ENCODE results near the gene LCN12.
"Not testable (repeated sequence)": the region's sequence is repeated elsewhere in the genome, so short reads cannot be mapped to it uniquely, and the experiment has no call there.

LCN12 gene

DNA sequence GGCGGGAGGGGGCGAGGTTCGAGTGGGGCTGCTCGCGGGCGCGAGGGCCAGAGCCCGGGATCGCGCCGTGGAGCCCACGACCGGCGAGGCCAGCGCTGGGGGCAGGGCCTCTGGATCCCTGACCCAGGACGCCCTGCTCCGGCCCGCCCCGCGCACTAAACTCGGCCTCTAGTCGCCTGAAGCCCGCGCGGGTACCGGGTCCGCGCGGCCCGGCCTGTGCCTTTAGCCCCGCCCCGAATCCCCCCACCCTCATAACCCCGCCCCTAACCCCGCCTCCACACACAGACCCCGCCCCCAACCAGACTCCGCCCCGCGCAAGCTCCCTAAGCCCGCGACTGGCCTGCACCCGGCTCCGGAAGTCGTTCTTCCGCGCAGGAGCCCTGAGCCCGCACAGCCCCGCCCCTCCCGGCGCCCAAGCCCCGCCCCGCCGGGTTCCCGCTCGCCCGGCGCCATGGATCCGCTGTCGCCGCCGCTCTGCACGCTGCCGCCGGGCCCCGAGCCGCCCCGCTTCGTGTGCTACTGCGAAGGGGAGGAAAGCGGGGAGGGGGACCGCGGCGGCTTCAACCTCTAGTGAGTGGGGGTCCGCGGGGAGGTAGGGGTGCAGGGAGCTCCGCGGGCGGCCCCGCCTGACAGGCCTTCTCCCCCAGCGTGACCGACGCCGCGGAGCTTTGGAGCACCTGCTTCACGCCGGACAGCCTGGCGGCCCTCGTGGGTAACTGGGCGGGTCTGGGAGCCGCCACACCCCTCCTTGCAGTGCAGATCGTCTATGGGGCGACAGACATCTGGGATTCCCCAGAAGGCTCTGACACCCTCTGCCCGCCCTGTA is 40.1 kb downstream of the LCN12 start, which contains the start of gene PAXX:
Gene PAXX, plus strand, starts transcription at position 430 of the 826 bp plus-strand sequence. Its CDS starts 22 bp downstream, at position 452.
- no peak for FAIRE-seq

DNA sequence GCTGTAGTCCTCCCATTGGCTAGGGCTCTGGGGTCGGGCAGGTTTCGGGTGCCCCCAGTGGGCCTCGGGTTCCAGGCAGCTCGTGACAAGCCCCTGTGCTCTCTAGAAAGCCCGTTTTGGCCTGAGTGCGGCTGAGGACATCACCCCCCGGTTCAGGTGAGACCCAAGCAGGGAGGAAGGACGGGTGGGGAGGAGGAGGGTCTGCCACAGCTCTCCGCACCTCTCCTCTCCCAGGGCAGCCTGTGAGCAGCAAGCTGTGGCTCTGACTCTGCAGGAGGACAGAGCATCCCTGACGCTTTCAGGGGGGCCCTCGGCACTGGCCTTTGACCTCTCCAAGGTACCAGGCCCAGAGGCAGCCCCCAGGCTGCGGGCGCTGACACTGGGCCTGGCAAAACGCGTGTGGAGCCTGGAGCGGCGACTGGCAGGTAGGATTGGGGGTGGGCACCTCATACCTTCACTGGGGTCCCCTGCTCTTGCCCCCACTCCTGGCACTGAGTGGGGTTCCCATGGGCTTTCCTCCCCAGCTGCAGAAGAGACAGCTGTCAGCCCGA is 40.8 kb downstream of the LCN12 start:
- FAIRE-seq: no peak

DNA sequence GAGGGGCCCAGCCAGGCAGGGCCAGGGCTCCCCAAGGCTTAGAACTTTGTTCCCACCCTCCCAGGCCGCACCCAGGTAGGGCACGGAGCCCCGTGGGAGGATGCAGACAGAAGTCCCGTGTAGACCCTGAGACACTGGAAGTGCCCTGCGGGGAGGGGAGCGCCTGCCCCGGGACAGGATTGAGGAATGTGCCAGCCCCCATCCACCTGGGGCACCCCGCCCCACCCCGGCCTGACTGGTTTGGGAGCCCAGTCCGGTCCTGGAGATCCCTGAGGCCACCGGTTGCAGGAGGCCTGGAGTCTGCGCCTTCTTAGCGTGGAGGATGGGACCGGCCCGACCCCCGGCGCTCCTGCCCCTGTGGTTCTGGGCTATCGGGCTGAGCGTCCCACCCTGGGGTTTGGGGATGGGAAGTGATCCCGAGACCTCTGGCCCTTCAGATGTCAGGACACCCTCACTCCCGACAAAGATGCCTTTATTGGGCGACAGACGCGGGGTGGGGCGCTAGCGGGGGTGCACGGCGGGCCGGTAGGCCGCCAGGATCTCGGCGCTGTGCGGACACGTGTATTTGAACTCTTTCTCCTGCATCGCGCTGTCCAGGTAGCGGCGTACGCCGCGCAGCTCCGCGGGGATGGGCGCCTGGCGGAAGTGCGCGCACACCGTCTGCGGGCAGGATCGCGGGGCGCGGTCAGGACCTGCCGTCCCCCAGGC is 42.3 kb downstream of the LCN12 start:
- FAIRE-seq: no peak

DNA sequence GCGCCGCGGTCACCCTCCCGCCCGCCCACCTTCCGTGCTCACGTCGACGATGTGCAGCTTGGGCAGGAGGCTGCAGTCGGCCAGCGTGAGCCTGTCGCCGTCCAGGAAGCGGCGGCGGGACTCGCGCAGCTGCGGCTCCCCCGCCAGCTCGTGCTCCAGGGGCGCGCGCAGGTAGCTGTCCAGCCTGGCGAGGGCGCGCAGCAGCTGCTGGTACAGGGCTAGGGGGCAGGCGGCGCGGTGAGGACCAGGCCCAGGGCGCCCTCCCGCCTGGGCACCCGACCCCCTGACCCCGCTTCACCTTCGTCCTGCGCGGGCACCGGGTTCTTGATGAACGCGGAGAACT is 42.8 kb downstream of the LCN12 start:
- no peak for FAIRE-seq

DNA sequence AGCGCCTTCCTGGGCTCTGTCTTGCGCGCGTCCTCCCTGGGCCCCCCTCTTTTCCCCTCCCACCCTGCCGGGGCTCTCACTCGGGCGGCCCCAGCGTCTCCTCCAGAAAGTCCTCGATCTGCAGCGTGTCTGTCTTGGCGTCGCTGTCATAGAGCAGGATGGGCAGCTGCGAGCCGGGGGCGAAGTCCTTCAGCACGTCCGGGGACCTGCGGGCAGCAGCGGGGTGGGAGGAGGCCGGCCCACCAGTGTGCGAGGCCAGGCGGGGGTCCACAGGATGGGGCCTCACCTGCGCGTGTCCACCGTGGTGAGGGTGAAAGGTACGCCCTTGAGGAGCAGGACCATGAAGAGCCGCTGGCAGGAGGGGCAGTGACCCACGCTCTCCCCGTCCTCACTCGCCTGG is 43.3 kb downstream of the LCN12 start:
- no peak for FAIRE-seq

DNA sequence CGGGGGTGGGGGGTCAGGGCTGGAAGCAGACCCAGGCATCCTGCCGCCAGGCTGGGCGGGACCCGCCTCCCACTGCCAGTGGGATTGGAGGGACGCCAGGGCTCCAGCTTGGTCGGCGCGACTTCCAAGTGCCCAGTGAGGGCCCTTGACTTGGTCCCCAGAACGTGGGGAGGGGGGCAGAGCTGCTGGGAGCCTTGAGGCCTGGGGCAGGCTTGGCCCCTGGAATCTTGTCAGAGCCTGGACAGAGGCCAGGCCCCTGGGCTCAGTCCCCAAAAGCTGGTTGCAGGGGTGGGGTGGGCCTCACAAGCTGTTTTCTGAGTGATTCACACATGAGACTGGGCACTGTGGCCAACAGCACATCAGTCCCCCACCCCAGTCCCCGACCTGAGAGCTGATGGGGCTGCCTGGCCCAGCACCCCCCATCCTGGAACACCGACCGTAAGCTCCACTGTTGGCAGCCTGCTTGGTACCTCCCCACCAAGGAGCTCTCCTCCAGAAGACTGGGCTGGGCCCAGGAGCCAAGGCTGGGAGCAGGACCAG is 43.8 kb downstream of the LCN12 start:
- no peak for FAIRE-seq

- FAIRE-seq: no peak
Observed at GRCh38 chr9:136996361-136997292, 44.6 kb downstream of the LCN12 start, which contains the start of gene CLIC3. Gene CLIC3, minus strand, starts transcription at chr9:136996568. Its CDS starts 25 bp downstream, at chr9:136996543.

GRCh38 chr9:136997371-136997770 is 45.3 kb downstream of the LCN12 start:
- no peak for FAIRE-seq

GRCh38 chr9:136997830-136998234 is 45.8 kb downstream of the LCN12 start:
- no peak for FAIRE-seq

GRCh38 chr9:137000177-137000930 is 48.3 kb downstream of the LCN12 start:
- no peak for FAIRE-seq

GRCh38 chr9:137001857-137002645 is 50.0 kb downstream of the LCN12 start:
- FAIRE-seq: no peak

GRCh38 chr9:137002646-137003041 is 50.6 kb downstream of the LCN12 start:
- no peak for FAIRE-seq

DNA sequence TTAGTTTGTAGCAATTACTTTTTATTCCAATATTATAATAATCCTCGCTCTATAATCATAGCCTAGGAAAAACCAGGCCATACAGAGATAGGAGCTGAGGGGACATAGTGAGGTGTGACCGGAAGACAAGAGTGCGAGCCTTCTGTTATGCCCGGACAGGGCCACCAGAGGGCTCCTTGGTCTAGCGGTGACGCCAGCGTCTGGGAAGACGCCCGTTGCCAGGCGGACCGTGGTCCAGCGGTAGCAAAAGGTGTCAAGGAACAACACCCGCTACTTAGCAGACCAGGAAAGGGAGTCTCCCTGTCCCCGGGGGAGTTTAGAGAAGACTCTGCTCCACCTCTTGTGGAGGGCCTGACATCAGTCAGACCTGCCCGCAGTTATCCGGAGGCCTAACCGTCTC is 52.2 kb downstream of the LCN12 start:
- not testable (repeated sequence) for FAIRE-seq

Measured in TTC549 (cell line).